HepG2 (cell line): Measurements from ENCODE around the gene COL5A1. TPM values are rescaled to one million over a fixed set of nuclear protein-coding genes. Genes with fewer than 3 reads are reported as not detected.

Source experiments
- ATAC-seq: fragments of 200-7000 bp; cut with Tn5 transposase; 3 replicates; pipeline ENCODE4 v1.9.1; 2020; ENCODE audit warnings: mild to moderate bottlenecking, moderate library complexity
- BruUV-seq: library from RNA; stranded (reverse); fragments of 400-500 nt; replicated peaks from 2 replicates; lab custom pipeline; 2021; lab: Mats Ljungman, UMichigan
- CTCF ChIA-PET: fragments of 300-600 bp; formaldehyde crosslinking; extraction: SDS; loops from one replicate; lab custom pipeline; 2021; ENCODE audit warnings: low total read pairs, inconsistent platforms, low intra/inter-chr PET ratio; lab: Yijun Ruan, JAX
- POLR2A ChIA-PET: fragments of 350-600 bp; sonication (Branson Sonifier 250); formaldehyde crosslinking; loops from one replicate; lab custom pipeline; 2020; ENCODE audit warnings: antibody characterized with exemption, inconsistent platforms; lab: Yijun Ruan, JAX
- DNase-seq: peaks from one replicate; pipeline ENCODE4 v3.0.0-alpha.2; 2015; ENCODE audit warnings: low spot score
- FAIRE-seq: peaks from 3 replicates; lab custom pipeline; 2011; peaks lifted over from hg19 to GRCh38; lab: Jason Lieb, UNC
- H2AFZ ChIP-seq: one replicate; pipeline ENCODE4 v1.6.1; 2011; ENCODE audit warnings: low read length, inconsistent platforms
- H3K27ac ChIP-seq: fragments of 300-600 bp; 3 replicates; pipeline ENCODE4 v1.8.0; 2011; ENCODE audit warnings: mixed run types, mild to moderate bottlenecking, mixed read lengths, low read length, inconsistent platforms; ENCODE audit not compliant: insufficient read depth; ENCODE audit errors: extremely low read length
- H3K27me3 ChIP-seq, 2 experiments: fragments of 200-600 bp in 1 of 2; 2 replicates in 1 of 2; 3 replicates in 1 of 2; pipeline versions ENCODE4 v1.6.0 to v1.8.0; 2011; ENCODE audit warnings: low read length in 2 of 2, mild to moderate bottlenecking in 2 of 2, moderate library complexity in 2 of 2, inconsistent platforms in 1 of 2; ENCODE audit not compliant: insufficient read depth in 2 of 2, control insufficient read depth in 1 of 2
- H3K36me3 ChIP-seq, 2 experiments: fragments of 200-600 bp in 1 of 2; replicated peaks in 1 of 2; 2 replicates in 1 of 2; 3 replicates in 1 of 2; pipeline versions ENCODE4 v1.5.1 to v1.8.0; 2011; ENCODE audit warnings: low read length in 2 of 2, inconsistent platforms in 1 of 2; ENCODE audit not compliant: insufficient read depth in 2 of 2, control insufficient read depth in 1 of 2
- H3K4me1 ChIP-seq: 2 replicates; pipeline ENCODE4 v1.5.1; 2012; ENCODE audit warnings: low read length, inconsistent platforms; ENCODE audit not compliant: insufficient read depth
- H3K4me2 ChIP-seq: 2 replicates; pipeline ENCODE4 v1.6.0; 2011; ENCODE audit warnings: low read depth, low read length, inconsistent platforms
- H3K4me3 ChIP-seq, 3 experiments: fragments of 200-600 bp in 1 of 3; sonication (generic), shearing (Covaris generic) in 1 of 3; replicated peaks in 1 of 3; 2 replicates each; pipeline ENCODE4 v1.5.1; 2011 to 2016; ENCODE audit warnings: low read length in 3 of 3, inconsistent platforms in 2 of 3, low read depth in 2 of 3, mild to moderate bottlenecking in 2 of 3, control low read depth in 1 of 3, mixed read lengths in 1 of 3; ENCODE audit not compliant: insufficient read depth in 1 of 3
- H3K79me2 ChIP-seq: one replicate; pipeline ENCODE4 v1.6.1; 2011; ENCODE audit warnings: low read length, inconsistent platforms; ENCODE audit not compliant: insufficient read depth
- H3K9ac ChIP-seq: 2 replicates; pipeline ENCODE4 v1.6.0; 2011; ENCODE audit warnings: mild to moderate bottlenecking, low read depth, low read length, inconsistent platforms; ENCODE audit not compliant: insufficient read depth
- H3K9me3 ChIP-seq: 2 replicates; pipeline ENCODE4 v1.5.1; 2012; ENCODE audit warnings: mild to moderate bottlenecking, low read length
- H4K20me1 ChIP-seq: 2 replicates; pipeline ENCODE4 v1.6.0; 2011; ENCODE audit warnings: inconsistent platforms, mild to moderate bottlenecking, low read length, moderate library complexity; ENCODE audit not compliant: insufficient read depth
- RBM22 ChIP-seq: fragments of 200-400 bp; formaldehyde crosslinking; optimal IDR thresholded peaks from 2 replicates; pipeline ENCODE3; 2017; ENCODE audit warnings: mild to moderate bottlenecking, low read length, moderate library complexity
- YY1 ChIP-seq: IDR thresholded peaks from 2 replicates; pipeline ENCODE4 v1.6.1; 2011; ENCODE audit warnings: low read length, low read depth, moderate library complexity, mild to moderate bottlenecking; ENCODE audit not compliant: insufficient read depth, insufficient replicate concordance
- ZNF101 ChIP-seq: sonication (generic); formaldehyde crosslinking; IDR thresholded peaks from 2 replicates; pipeline ENCODE4 v1.4.0; 2020; ENCODE audit warnings: mild to moderate bottlenecking, low read depth, missing genetic modification reagents, borderline replicate concordance
- ZNF468 ChIP-seq: sonication (generic); formaldehyde crosslinking; IDR thresholded peaks from 2 replicates; pipeline ENCODE4 v1.8.0; 2022; ENCODE audit warnings: mild to moderate bottlenecking, moderate library complexity, missing genetic modification reagents
- WGBS: methylation state at CpG from one replicate; pipeline ENCODE4 v1.1.6; 2017; ENCODE audit warnings: low lambda C conversion rate; 5-methylcytosine and 5-hydroxymethylcytosine counted together
- in situ Hi-C: cut with HindIII; loops from 2 replicates; pipeline ENCODE4 v1.10.0; 2017; ENCODE audit warnings: low pct_unique_long_range_greater_than_20kb; ENCODE audit not compliant: extremely low pct_ligation_motif_present
- intact Hi-C: fragments of 100-400 bp; cut with micrococcal nuclease; formaldehyde crosslinking; loops from one replicate; pipeline ENCODE4 v1.10.0; 2022; ENCODE audit not compliant: unreplicated experiment
- polyA plus RNA-seq, 8 experiments: library from polyadenylated mRNA; depleted of rRNA in 3 of 8; stranded (reverse) in 7 of 8; unstranded in 1 of 8; fragments of >200 nt; fragmentation: Illumina TruSeq in 4 of 8; extraction: Trizol in 4 of 8; gene quantifications; 2 replicates each; pipeline versions ENCODE4 v1.2.1 to v1.2.3, GENCODE V29; 2011 to 2016; ENCODE audit warnings: low read depth in 4 of 8, missing spikeins in 1 of 8, mixed read lengths in 1 of 8; ENCODE audit not compliant: insufficient read depth in 1 of 8
- total RNA-seq, 5 experiments: library from RNA; depleted of rRNA; stranded (reverse); fragments of >200 nt; fragmentation: Illumina TruSeq; extraction: Trizol; gene quantifications; 2 replicates each; pipeline ENCODE4 v1.2.3, GENCODE V29; 2016; ENCODE audit warnings: low read depth in 1 of 5
- TF ChIP-seq, protein P1 (sequence below): sonication (generic); formaldehyde crosslinking; IDR thresholded peaks from 2 replicates; pipeline ENCODE4 v1.5.1; 2020; ENCODE audit warnings: missing genetic modification reagents, mild to moderate bottlenecking, borderline replicate concordance
- TF ChIP-seq, protein P2 (sequence below): sonication (generic); formaldehyde crosslinking; IDR thresholded peaks from 2 replicates; pipeline ENCODE4 v1.8.0; 2022; ENCODE audit warnings: mild to moderate bottlenecking, missing genetic modification reagents, moderate library complexity

The COL5A1 gene
- total and polyA plus RNA-seq, 2 of the 13 experiments (the other 11 are each of a cell fraction or from before 2014, with no cell fraction given) = not detected

DNA sequence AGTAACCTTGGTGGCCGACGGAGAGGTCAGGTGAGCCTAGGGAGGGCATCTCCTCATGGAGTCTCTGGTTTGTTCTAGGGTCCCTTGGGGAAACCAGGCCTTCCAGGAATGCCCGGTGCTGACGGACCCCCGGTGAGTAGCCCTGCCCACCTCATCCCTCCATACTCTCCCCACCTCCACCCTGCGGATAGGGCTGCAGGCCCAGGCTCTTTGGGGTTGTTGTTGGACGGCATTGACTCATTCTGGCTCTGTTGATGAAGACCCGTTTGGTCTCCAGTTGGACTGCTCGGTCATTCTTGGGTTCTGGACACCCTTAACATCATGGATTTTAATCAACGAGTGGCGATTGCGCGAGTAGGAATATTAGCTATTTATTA lies 126.7 kb downstream of the COL5A1 start:
- FAIRE-seq (no peak), DNase-seq (no peak), ATAC-seq (no peak)
- Histone ChIP-seq H3K4me2 (no peak overlapping the region), H2AFZ (no peak overlapping the region), H3K4me1 (no peaks in the 10 kb centered on the region), H4K20me1 (no peaks in the 10 kb centered on the region), H3K36me3 (no peaks in the 10 kb centered on the region), H3K27ac (no peak overlapping the region), H3K9me3 (no peaks in the 10 kb centered on the region), H3K9ac (no peak overlapping the region), H3K79me2 (no peaks in the 10 kb centered on the region), H3K27me3 (peaks cover 10 to 81% of the 10 kb centered on the region in 2 experiments; a peak in 4 of 5 replicates), H3K4me3 (no peak overlapping the region)
- no peak for TF ChIP-seq ZNF101 (CRISPR knock-in tag)
- TF ChIP-seq ZNF468 (CRISPR knock-in tag) = no peak
- TF ChIP-seq, protein P1, sequence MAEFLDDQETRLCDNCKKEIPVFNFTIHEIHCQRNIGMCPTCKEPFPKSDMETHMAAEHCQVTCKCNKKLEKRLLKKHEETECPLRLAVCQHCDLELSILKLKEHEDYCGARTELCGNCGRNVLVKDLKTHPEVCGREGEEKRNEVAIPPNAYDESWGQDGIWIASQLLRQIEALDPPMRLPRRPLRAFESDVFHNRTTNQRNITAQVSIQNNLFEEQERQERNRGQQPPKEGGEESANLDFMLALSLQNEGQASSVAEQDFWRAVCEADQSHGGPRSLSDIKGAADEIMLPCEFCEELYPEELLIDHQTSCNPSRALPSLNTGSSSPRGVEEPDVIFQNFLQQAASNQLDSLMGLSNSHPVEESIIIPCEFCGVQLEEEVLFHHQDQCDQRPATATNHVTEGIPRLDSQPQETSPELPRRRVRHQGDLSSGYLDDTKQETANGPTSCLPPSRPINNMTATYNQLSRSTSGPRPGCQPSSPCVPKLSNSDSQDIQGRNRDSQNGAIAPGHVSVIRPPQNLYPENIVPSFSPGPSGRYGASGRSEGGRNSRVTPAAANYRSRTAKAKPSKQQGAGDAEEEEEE (CRISPR knock-in tag) = no peak
- TF ChIP-seq YY1 = no peak
- TF ChIP-seq, protein P2, sequence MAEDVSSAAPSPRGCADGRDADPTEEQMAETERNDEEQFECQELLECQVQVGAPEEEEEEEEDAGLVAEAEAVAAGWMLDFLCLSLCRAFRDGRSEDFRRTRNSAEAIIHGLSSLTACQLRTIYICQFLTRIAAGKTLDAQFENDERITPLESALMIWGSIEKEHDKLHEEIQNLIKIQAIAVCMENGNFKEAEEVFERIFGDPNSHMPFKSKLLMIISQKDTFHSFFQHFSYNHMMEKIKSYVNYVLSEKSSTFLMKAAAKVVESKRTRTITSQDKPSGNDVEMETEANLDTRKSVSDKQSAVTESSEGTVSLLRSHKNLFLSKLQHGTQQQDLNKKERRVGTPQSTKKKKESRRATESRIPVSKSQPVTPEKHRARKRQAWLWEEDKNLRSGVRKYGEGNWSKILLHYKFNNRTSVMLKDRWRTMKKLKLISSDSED (CRISPR knock-in tag) = no peak
- TF ChIP-seq RBM22 = no peak
- CTCF ChIA-PET = no interaction called here
- POLR2A ChIA-PET = no interaction called here
- no TSS peak for BruUV-seq
- WGBS = 49% methylated on average over 10 of the region's 13 CpGs
- in situ Hi-C loops (no loop called here), intact Hi-C loops (no loop called here)
